H1 (cell line): Measurements from ENCODE around the gene CLMP.

ENCODE experiments used
- ATF2 ChIP-seq: IDR thresholded peaks from 2 replicates; pipeline ENCODE4 v1.6.1; 2012; ENCODE audit warnings: low read length, inconsistent platforms
- ATF3 ChIP-seq: IDR thresholded peaks from 2 replicates; pipeline ENCODE4 v1.6.1; 2011; ENCODE audit warnings: low read depth, mild to moderate bottlenecking, low read length; ENCODE audit not compliant: insufficient read depth
- CTCF ChIP-seq, 3 experiments: IDR thresholded peaks; 1 replicate in 2 of 3; 2 replicates in 1 of 3; pipeline versions ENCODE4 v1.5.1 to v1.6.1; 2011; ENCODE audit warnings: low read length in 3 of 3, mild to moderate bottlenecking in 3 of 3, inconsistent platforms in 2 of 3, low read depth in 1 of 3, moderate library complexity in 1 of 3; ENCODE audit not compliant: insufficient read depth in 1 of 3; ENCODE audit errors: control extremely low read depth in 1 of 3
- EZH2 ChIP-seq: fragments of 200-600 bp; sonication (generic); IDR thresholded peaks from 2 replicates; pipeline ENCODE4 v1.7.1; 2012; ENCODE audit warnings: low read depth, mild to moderate bottlenecking, moderate library complexity, low read length, inconsistent platforms; ENCODE audit not compliant: severe bottlenecking
- POLR2A ChIP-seq, 2 experiments: IDR thresholded peaks; 1 replicate in 1 of 2; 2 replicates in 1 of 2; pipeline ENCODE4 v1.6.1; 2011; ENCODE audit warnings: low read depth in 2 of 2, low read length in 2 of 2, mild to moderate bottlenecking in 2 of 2; ENCODE audit errors: control extremely low read depth in 1 of 2
- POLR2AphosphoS5 ChIP-seq: IDR thresholded peaks from 2 replicates; pipeline ENCODE4 v1.6.1; 2011; ENCODE audit warnings: low read depth, low read length
- RXRA ChIP-seq: IDR thresholded peaks from 2 replicates; pipeline ENCODE4 v1.6.1; 2011; ENCODE audit warnings: low read depth, mild to moderate bottlenecking, low read length, moderate library complexity; ENCODE audit not compliant: insufficient read depth
- SP1 ChIP-seq: IDR thresholded peaks from 2 replicates; pipeline ENCODE4 v1.6.1; 2011; ENCODE audit warnings: low read depth, low read length
- TCF12 ChIP-seq: IDR thresholded peaks from 2 replicates; pipeline ENCODE4 v1.6.1; 2011; ENCODE audit warnings: low read depth, mild to moderate bottlenecking, low read length

GRCh38 chr11:123084454-123084853 lies 110.6 kb downstream of the CLMP start:
- no peak for TF ChIP-seq TCF12
- no peak for TF ChIP-seq SP1
- TF ChIP-seq POLR2A (IDR thresholded peaks at IDR 0.05; ENCODE audit: control extremely low read depth in 1 of 2, low read depth in 2 of 2, low read length in 2 of 2): no peak
- TF ChIP-seq CTCF (IDR thresholded peaks at IDR 0.05; ENCODE audit: control extremely low read depth in 1 of 3, insufficient read depth in 1 of 3, low read depth in 1 of 3, low read length in 3 of 3): no peak
- no peak for TF ChIP-seq EZH2
- no peak for TF ChIP-seq ATF3
- no peak for TF ChIP-seq RXRA
- no peak for TF ChIP-seq ATF2
- TF ChIP-seq POLR2AphosphoS5: no peak
